GM21515 (cell line): ENCODE results near the gene DCP2.

Source experiments
- ATAC-seq: cut with Tn5 transposase; IDR thresholded peaks from one replicate; pipeline ENCODE4 v1.9.1; 2021; ENCODE audit not compliant: unreplicated experiment

Gene DCP2

DNA sequence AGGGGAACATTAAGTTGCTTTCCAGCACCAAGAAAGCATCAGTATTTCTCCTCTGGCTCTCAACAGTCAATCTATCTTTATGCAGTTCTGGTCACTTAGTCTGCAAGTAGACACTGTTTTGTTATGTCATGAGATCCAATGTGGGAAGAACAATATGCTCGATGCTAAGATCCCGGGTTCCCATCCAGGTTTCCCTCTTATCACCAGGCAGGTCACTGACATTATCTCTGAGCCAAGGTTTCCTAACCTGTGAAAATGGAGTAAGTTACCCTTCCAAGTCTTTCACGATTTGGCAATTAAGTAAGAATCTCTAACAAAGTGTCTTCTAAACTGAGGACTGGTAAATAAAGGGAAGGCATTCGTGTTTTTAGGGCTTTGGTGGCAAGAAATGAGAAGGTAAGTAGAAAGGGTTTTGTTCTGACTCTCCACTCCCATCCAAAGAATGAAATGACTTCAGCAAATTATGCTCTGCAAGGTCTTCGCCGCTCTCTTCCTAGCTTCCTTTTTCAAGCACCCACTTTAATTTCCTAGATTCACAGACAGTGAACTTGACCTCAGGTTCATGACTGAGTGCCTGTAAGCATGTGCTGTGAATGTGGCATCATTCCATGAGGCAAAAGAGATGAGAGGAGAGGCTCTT lies 86.4 kb downstream of the DCP2 start:
- no peak for ATAC-seq

DNA sequence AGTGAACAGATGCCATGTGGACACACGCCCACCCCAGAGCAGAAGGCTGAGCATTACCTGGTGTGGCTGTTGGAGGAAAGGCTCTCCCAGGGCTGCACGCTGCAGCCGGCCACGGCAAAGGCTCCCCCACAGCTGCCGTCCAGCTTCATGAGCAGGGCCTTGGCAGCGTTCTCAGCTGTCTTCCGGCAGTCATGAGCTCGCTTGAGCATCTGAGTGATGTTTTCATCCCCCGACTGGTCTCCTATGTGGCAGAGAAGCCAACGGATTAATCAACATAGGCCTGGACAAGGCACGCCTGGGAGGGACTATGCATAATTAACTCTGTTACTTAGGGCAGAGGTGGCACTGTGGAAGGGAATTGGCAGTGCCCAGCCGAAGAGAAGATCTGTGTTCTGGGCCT lies 87.3 kb downstream of the DCP2 start:
- no peak for ATAC-seq

DNA sequence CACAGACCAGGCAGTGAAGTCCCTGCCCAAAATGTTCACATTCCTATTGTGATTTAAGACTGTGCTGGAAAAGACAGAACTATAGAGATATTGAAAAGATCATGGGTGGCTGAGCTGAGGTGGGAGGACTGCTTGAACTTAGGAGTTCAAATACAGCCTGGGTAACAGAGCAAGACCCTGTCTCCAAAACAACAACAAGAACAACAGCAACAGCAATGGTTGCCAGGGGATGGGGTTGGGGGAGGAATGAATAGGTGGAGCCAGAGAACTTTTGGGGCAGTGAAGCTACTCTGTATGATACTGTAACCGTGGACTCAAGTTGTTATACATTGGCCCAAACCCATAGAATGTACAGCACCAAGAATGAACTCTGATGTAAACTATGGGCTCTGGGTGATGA lies 88.2 kb downstream of the DCP2 start:
- no peak for ATAC-seq

DNA sequence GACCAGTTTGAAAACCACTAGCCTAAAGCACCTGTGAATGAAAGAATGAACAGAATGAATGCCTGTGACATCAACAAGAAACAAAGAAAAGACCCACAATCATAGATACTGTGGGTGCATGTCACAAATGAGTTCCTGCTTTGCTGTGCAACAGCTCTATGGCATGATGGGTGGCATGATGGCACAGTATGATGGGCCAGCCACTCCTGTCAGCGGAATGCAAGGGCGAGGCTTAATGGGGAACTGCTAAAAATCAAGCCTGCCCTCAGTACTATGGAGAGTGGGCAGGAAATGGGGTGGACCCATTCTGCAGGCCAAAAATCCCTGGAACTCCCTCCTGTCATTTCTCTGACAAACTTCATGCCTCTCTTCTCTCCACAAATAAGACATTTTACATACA lies 89.0 kb downstream of the DCP2 start:
- no peak for ATAC-seq

DNA sequence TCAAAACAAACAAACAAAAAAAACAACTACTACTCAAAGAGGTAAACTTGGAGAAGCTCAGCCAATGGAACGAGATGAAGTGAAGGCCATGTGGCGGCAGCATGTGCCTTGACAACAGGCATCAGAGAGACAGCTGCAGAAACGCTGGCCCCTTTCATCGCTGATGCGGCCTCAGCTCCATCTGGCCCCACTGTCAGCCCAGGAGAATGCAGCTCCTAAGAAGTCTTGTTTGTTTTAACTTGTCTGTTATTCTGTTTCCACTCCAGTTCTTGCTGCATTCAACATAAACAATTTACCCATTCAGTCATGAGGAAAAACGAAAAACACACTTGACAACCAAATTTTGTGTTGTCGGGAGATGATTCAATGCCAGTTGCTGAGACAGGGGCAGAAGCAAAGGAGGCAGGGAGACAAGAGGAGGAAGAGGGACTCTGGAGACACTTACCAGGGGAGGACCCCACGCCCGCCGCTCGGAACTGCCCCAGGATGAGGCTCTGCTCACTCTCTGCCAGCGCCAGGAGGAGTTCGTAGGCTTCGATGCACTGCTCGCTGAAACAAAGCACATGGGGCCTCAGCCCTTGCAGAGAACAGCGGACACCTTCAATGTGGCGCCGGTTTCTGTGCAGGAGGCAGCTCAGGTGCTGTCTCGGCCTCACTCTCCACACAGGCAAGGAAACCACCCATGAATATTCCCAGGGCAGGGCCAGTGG lies 91.2 kb downstream of the DCP2 start:
- no peak for ATAC-seq

DNA sequence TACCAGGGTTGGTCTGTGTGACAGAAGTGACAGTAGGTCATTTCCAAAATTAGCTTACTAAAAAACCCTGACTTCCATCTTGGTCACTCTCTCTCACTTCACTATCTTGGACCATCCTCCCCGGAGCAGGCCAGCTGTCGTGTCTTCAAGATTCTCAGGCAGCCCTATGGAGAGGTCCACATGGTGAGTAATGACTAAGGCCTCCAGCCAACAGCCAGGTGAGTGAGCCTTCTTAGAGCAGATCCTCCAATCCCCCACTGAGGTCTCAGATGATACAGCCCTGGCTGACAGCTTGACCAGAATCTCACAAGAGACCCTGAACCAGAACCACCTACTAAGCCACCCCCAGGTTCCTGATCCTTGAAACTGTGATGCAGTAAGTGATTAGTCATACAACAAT lies 92.0 kb downstream of the DCP2 start:
- no peak for ATAC-seq
